Lower leg skin (tissue), 4 donors: ENCODE data around the gene DSCAML1. TPM values are rescaled to one million over a fixed set of nuclear protein-coding genes. Genes with fewer than 3 reads are reported as not detected.

Experiments used
- DNase-seq, 2 donors: peaks; one replicate each; pipeline ENCODE4 v3.0.0-alpha.2; 2019; ENCODE audit warnings: low spot score in 2 of 2
- H3K4me3 ChIP-seq: fragments of 200-600 bp; sonication (generic); 2 replicates; pipeline ENCODE4 v1.5.1; 2017; ENCODE audit warnings: mild to moderate bottlenecking, low read depth; ENCODE audit not compliant: poor library complexity, severe bottlenecking
- CTCF ChIP-seq, 3 donors: fragments of 450-650 bp; IDR thresholded peaks; one replicate each; pipeline ENCODE4 v1.5.1; 2016; ENCODE audit warnings: antibody characterized with exemption in 3 of 3, mild to moderate bottlenecking in 3 of 3, moderate library complexity in 2 of 3
- POLR2A ChIP-seq, 2 donors: fragments of 450-650 bp; IDR thresholded peaks; one replicate each; pipeline ENCODE4 v1.6.1; 2016 to 2017; ENCODE audit warnings: antibody characterized with exemption in 2 of 2, mild to moderate bottlenecking in 1 of 2, moderate library complexity in 1 of 2
- WGBS, 2 donors: methylation state at CpG; one replicate each; pipeline ENCODE4 v1.1.5; 2018; 5-methylcytosine and 5-hydroxymethylcytosine counted together
- intact Hi-C: fragments of 100-400 bp; cut with DNase I; formaldehyde crosslinking; loops from one replicate; pipeline ENCODE4 v1.15.0; 2023; ENCODE audit warnings: low total_unique reads
- total RNA-seq, 4 donors: library from RNA; depleted of rRNA; stranded (reverse); fragments of >200 nt; gene quantifications; one replicate each; pipeline ENCODE4 v1.1.0, GENCODE V29; 2016

Gene DSCAML1
- total RNA-seq, 4 donors from 2014 or later: 0.07 to 0.13 (median 0.08) TPM

- TF ChIP-seq POLR2A (IDR thresholded peaks at IDR 0.05) (no peak), CTCF (IDR thresholded peaks at IDR 0.05) (no peak)
- WGBS, 2 donors: 88 to 89% methylated on average over 7 of the region's 7 CpGs
- intact Hi-C loops: no loop called here
- DNase-seq: no peak
- no peak overlapping the region for H3K4me3 ChIP-seq
Measured at GRCh38 chr11:117771841-117772240, 25.2 kb downstream of the DSCAML1 start.

GRCh38 chr11:117771197-117771596, 25.8 kb downstream of the DSCAML1 start:
- intact Hi-C loops: no loop called here
- DNase-seq: no peak
- no peak overlapping the region for H3K4me3 ChIP-seq
- TF ChIP-seq CTCF (IDR thresholded peaks at IDR 0.05): no peak
- no peak for TF ChIP-seq POLR2A (IDR thresholded peaks at IDR 0.05)
- WGBS, 2 donors: 86 to 91% methylated on average over 6 of the region's 6 CpGs

- 86 to 88% methylated on average over 4 of the region's 4 CpGs for WGBS, 2 donors
- DNase-seq: no peak
- TF ChIP-seq CTCF (IDR thresholded peaks at IDR 0.05) (no peak), POLR2A (IDR thresholded peaks at IDR 0.05) (no peak)
- no peak overlapping the region for H3K4me3 ChIP-seq
- intact Hi-C loops: no loop called here
Measured at GRCh38 chr11:117770061-117770460, 27.0 kb downstream of the DSCAML1 start.

- no peak for DNase-seq
- 99 to 100% methylated on average over 2 of the region's 2 CpGs for WGBS, 2 donors
- H3K4me3 ChIP-seq: no peak overlapping the region
- intact Hi-C loops: no loop called here
- TF ChIP-seq POLR2A (IDR thresholded peaks at IDR 0.05) (no peak), CTCF (IDR thresholded peaks at IDR 0.05) (no peak)
Measured at GRCh38 chr11:117769533-117769932, 27.5 kb downstream of the DSCAML1 start.

- WGBS, 2 donors: 91 to 92% methylated on average over 2 of the region's 2 CpGs
- intact Hi-C loops: no loop called here
- H3K4me3 ChIP-seq: no peak overlapping the region
- DNase-seq: no peak
- TF ChIP-seq POLR2A (IDR thresholded peaks at IDR 0.05) (no peak), CTCF (IDR thresholded peaks at IDR 0.05) (no peak)
Measured at GRCh38 chr11:117768506-117768905, 28.5 kb downstream of the DSCAML1 start.

- no peak overlapping the region for H3K4me3 ChIP-seq
- TF ChIP-seq CTCF (IDR thresholded peaks at IDR 0.05) (no peak), POLR2A (IDR thresholded peaks at IDR 0.05) (no peak)
- intact Hi-C loops: no loop called here
- WGBS, 2 donors: 87 to 93% methylated on average over 10 of the region's 10 CpGs
- no peak for DNase-seq
Measured at GRCh38 chr11:117767071-117767470, 29.9 kb downstream of the DSCAML1 start.
